Tibial artery (tissue), 4 donors: ENCODE results near the gene COX7C.

Experiments used
- DNase-seq, 2 donors: peaks; one replicate each; pipeline ENCODE4 v3.0.0-alpha.2; 2019
- H3K27ac ChIP-seq, 2 donors: fragments of 200-600 bp; sonication (generic) in 1 of 2; 1 replicate in 1 of 2; 2 replicates in 1 of 2; pipeline ENCODE4 v1.5.1; 2018 to 2019; ENCODE audit warnings: mild to moderate bottlenecking in 1 of 2
- H3K27me3 ChIP-seq, 2 donors: fragments of 200-600 bp; sonication (generic) in 1 of 2; one replicate each; pipeline versions ENCODE4 v1.5.1 to v1.6.0; 2016 to 2019
- H3K36me3 ChIP-seq, 3 donors: fragments of 200-600 bp; sonication (generic) in 2 of 3; one replicate each; pipeline ENCODE4 v1.5.1; 2016 to 2019; ENCODE audit warnings: mild to moderate bottlenecking in 2 of 3
- H3K4me1 ChIP-seq, 4 donors: fragments of 200-600 bp; sonication (generic) in 2 of 4; 1 replicate in 3 of 4; 2 replicates in 1 of 4; pipeline ENCODE4 v1.5.1; 2016 to 2019
- H3K4me3 ChIP-seq, 2 donors: fragments of 200-600 bp; sonication (generic) in 1 of 2; 1 replicate in 1 of 2; 2 replicates in 1 of 2; pipeline ENCODE4 v1.5.1; 2018 to 2019; ENCODE audit warnings: mild to moderate bottlenecking in 2 of 2
- H3K9me3 ChIP-seq, 3 donors: fragments of 200-600 bp; sonication (generic) in 1 of 3; one replicate each; pipeline ENCODE4 v1.5.1; 2016 to 2019
- intact Hi-C: fragments of 100-400 bp; cut with DNase I; formaldehyde crosslinking; loops from one replicate; pipeline ENCODE4 v1.15.0; 2023; ENCODE audit warnings: low total_unique reads
- TF ChIP-seq, protein P1 (sequence below), 2 experiments: fragments of 200-600 bp in 1 of 2; fragments of 450-650 bp in 1 of 2; IDR thresholded peaks; one replicate each; pipeline ENCODE4 v1.5.1; 2017 to 2019; ENCODE audit warnings: antibody characterized with exemption in 2 of 2, mild to moderate bottlenecking in 1 of 2, moderate library complexity in 1 of 2

Gene COX7C

DNA sequence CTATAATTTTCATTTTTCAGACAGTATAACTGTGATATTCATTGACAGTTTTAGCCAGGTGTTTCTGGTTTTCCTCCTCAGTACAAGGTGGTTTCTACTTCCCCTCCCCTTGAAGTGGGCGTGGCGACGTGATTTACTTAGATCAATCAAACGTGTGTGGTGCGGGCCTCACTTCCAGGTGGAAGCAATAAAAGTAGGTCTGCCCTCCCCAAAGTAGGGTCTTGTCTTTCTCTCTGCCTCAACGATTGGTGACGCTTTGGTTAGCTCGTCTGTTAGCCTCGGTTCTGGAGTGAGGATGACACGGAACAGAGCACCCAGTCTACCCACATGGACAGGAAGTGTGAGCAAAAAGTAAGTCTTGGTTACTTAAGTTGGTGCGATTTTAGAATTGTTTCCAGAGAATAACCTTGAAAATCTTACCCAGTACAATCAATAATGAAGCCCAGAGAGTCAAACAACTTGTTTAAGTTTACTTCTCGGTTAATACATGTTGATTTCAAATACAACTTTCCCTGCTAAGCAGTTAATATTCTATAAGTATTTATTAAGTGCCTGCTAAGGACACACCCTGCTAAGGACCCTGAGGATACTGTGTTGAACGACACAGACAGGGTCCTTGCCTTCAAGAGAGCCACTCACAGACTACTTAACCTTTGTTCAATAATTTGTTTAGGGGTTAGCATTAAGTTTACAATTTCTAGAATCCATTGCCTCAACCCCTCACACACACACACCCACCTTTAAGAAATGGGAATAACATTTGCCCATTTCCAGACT lies 48.4 kb downstream of the COX7C start:
- TF ChIP-seq, protein P1, sequence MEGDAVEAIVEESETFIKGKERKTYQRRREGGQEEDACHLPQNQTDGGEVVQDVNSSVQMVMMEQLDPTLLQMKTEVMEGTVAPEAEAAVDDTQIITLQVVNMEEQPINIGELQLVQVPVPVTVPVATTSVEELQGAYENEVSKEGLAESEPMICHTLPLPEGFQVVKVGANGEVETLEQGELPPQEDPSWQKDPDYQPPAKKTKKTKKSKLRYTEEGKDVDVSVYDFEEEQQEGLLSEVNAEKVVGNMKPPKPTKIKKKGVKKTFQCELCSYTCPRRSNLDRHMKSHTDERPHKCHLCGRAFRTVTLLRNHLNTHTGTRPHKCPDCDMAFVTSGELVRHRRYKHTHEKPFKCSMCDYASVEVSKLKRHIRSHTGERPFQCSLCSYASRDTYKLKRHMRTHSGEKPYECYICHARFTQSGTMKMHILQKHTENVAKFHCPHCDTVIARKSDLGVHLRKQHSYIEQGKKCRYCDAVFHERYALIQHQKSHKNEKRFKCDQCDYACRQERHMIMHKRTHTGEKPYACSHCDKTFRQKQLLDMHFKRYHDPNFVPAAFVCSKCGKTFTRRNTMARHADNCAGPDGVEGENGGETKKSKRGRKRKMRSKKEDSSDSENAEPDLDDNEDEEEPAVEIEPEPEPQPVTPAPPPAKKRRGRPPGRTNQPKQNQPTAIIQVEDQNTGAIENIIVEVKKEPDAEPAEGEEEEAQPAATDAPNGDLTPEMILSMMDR (IDR thresholded peaks at IDR 0.05) = no peak
- Histone ChIP-seq H3K4me3 (no peak overlapping the region), H3K27ac (no peak overlapping the region)

DNA sequence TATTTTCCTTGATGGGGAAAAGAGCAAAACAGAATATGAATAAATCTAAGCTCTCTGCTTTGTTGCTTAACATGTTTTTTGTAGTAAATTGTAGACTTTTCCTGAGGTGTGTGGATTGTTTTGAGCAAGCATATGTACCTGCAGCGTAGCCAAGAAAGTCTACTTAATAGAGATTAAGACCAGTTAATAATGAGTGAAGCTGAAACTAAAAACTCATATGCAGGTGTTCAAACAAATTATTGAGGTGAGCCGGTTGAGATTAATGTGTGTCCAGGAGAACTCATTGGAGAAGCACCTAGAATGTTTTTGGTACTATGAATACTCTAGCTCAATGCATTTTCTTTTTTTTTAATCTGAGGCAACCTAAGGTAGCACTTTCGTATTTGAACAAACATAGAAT lies 49.2 kb downstream of the COX7C start:
- intact Hi-C loops = no loop called here
- no peaks in the 10 kb centered on the region for H3K36me3 ChIP-seq
- no peaks in the 10 kb centered on the region for H3K27me3 ChIP-seq
- TF ChIP-seq, protein P1 (IDR thresholded peaks at IDR 0.05) = no peak
- no peaks in the 10 kb centered on the region for H3K4me1 ChIP-seq
- no peak overlapping the region for H3K4me3 ChIP-seq
- H3K27ac ChIP-seq = no peak overlapping the region
- no peaks in the 10 kb centered on the region for H3K9me3 ChIP-seq
- no peak for DNase-seq

More for the DNA sequence above, 48.4 kb downstream of the COX7C start:
- Histone ChIP-seq H3K4me1 (no peaks in the 10 kb centered on the region), H3K9me3 (no peaks in the 10 kb centered on the region), H3K27me3 (no peaks in the 10 kb centered on the region), H3K36me3 (no peaks in the 10 kb centered on the region)
- intact Hi-C loops = no loop called here
- no peak for DNase-seq
